Measurements from ENCODE around the gene RPRD1A.
A peak's percentile ranks its signal among the peaks of the same experiment; 100 is the strongest.

The RPRD1A gene

GRCh38 chr18:36017232-36017631, 50.1 kb downstream of the RPRD1A start:
- DNase-seq (ENCODE audit: low read depth), result no peak
- no peak for TF ChIP-seq POLR2A (IDR thresholded peaks at IDR 0.05; ENCODE audit: extremely low read depth, insufficient read length)
- no peak for TF ChIP-seq MAX (IDR thresholded peaks at IDR 0.05; ENCODE audit: low read depth, low read length)
- no peak for TF ChIP-seq CTCF (IDR thresholded peaks at IDR 0.05; ENCODE audit: low read depth, low read length)
- no peak for TF ChIP-seq MYC (IDR thresholded peaks at IDR 0.05; ENCODE audit: low read depth, low read length)

DNA sequence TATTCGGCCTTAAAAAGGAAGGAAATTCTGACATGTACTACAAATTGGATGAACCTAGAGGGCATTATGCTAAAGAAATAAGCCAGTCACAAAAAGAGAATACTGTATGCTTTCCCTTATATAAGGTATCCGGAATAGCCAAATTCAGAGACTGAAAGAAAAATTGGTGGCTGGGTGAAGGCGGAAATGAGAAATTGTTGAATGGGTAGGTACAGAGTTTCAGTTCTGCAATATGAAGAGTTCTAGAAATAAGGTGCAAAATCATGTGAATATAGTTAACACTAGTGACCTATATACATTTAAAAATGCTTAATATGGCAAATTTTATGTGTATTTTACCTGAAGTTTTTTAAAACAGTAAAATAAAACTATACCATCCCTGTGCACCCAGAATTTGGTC, 51.7 kb downstream of the RPRD1A start:
- H3K4me3 ChIP-seq (ENCODE audit: low read depth, low read length), result no peak overlapping the region
- no peak for TF ChIP-seq MAX (IDR thresholded peaks at IDR 0.05; ENCODE audit: low read depth, low read length)
- no peak for TF ChIP-seq MYC (IDR thresholded peaks at IDR 0.05; ENCODE audit: low read depth, low read length)
- no peak for TF ChIP-seq POLR2A (IDR thresholded peaks at IDR 0.05; ENCODE audit: extremely low read depth, insufficient read length)
- TF ChIP-seq CTCF (IDR thresholded peaks at IDR 0.05; ENCODE audit: low read depth, low read length), result no peak

More at GRCh38 chr18:36017232-36017631, 50.1 kb downstream of the RPRD1A start:
- H3K4me3 ChIP-seq (ENCODE audit: low read depth, low read length), result no peak overlapping the region

DNA sequence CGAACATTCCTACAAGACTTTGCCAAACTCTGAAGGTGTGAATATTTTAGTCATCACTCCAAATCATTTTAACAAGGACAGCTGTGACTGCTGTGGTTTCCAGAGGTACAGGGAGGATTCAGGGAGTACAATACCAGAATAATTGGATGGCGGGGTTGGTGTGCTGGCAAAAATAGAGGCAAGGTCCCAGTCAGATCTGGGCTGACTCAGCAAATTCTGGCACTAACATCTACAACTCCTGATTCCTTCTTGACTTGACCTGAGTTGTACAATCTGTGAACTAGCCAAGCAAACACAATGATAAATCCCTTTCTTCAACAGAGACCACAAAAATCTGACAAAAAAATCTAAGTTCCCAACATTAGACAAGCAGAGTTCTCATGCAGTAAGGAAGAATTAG, 54.5 kb downstream of the RPRD1A start:
- no peak for DNase-seq (ENCODE audit: low read depth)
- TF ChIP-seq POLR2A (IDR thresholded peaks at IDR 0.05; ENCODE audit: extremely low read depth, insufficient read length) (no peak), MYC (IDR thresholded peaks at IDR 0.05; ENCODE audit: low read depth, low read length) (no peak), CTCF (IDR thresholded peaks at IDR 0.05; ENCODE audit: low read depth, low read length) (no peak), MAX (IDR thresholded peaks at IDR 0.05; ENCODE audit: low read depth, low read length) (no peak)

More for the DNA sequence above, 51.7 kb downstream of the RPRD1A start:
- DNase-seq (ENCODE audit: low read depth), result no peak

DNA sequence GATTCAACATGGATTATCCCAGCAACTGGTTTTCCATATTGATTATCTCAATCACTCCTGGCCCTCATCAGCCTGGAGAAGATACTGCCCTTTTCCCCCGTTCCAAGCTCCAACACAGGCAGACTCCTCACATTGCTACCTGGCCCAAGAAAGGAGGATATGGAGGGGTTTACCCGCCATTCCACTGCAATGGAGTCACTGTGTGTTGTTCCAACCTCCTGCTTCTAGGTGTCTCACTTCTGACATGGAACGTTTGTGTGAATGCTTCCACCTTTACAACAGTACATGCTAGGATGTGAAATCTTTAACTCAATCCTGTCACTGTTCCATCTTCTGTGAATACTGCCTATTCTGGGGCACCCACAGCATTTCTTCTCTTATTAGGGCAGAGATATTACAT, 58.1 kb downstream of the RPRD1A start:
- no peak for TF ChIP-seq MAX (IDR thresholded peaks at IDR 0.05; ENCODE audit: low read depth, low read length)
- TF ChIP-seq POLR2A (IDR thresholded peaks at IDR 0.05; ENCODE audit: extremely low read depth, insufficient read length), result no peak
- no peak for TF ChIP-seq MYC (IDR thresholded peaks at IDR 0.05; ENCODE audit: low read depth, low read length)
- no peak for TF ChIP-seq CTCF (IDR thresholded peaks at IDR 0.05; ENCODE audit: low read depth, low read length)
- no peak overlapping the region for H3K4me3 ChIP-seq (ENCODE audit: low read depth, low read length)
- no peak for DNase-seq (ENCODE audit: low read depth)

More for the DNA sequence above, 54.5 kb downstream of the RPRD1A start:
- H3K4me3 ChIP-seq (ENCODE audit: low read depth, low read length), result no peak overlapping the region

GRCh38 chr18:36006997-36007396, 60.4 kb downstream of the RPRD1A start:
- H3K4me3 ChIP-seq (ENCODE audit: low read depth, low read length), result no peak overlapping the region
- TF ChIP-seq MYC (IDR thresholded peaks at IDR 0.05; ENCODE audit: low read depth, low read length), result no peak
- no peak for DNase-seq (ENCODE audit: low read depth)

GRCh38 chr18:35999925-36000324, 67.4 kb downstream of the RPRD1A start:
- no peak overlapping the region for H3K4me3 ChIP-seq (ENCODE audit: low read depth, low read length)
- DNase-seq (ENCODE audit: low read depth), result peak; percentile 17
- TF ChIP-seq MYC (IDR thresholded peaks at IDR 0.05; ENCODE audit: low read depth, low read length) (no peak), POLR2A (IDR thresholded peaks at IDR 0.05; ENCODE audit: extremely low read depth, insufficient read length) (no peak), CTCF (IDR thresholded peaks at IDR 0.05; ENCODE audit: low read depth, low read length) (no peak), MAX (IDR thresholded peaks at IDR 0.05; ENCODE audit: low read depth, low read length) (no peak)

Data from NB4 (cell line).